Measurements from ENCODE around the gene GPATCH8. TPM values are rescaled to one million over a fixed set of nuclear protein-coding genes. Genes with fewer than 3 reads are reported as not detected.

GPATCH8 gene
- total and polyA plus RNA-seq, 2 donors (not counting 3 experiments of a cell fraction or from before 2014, with no cell fraction given) = 14.6 to 35.3 TPM

DNA sequence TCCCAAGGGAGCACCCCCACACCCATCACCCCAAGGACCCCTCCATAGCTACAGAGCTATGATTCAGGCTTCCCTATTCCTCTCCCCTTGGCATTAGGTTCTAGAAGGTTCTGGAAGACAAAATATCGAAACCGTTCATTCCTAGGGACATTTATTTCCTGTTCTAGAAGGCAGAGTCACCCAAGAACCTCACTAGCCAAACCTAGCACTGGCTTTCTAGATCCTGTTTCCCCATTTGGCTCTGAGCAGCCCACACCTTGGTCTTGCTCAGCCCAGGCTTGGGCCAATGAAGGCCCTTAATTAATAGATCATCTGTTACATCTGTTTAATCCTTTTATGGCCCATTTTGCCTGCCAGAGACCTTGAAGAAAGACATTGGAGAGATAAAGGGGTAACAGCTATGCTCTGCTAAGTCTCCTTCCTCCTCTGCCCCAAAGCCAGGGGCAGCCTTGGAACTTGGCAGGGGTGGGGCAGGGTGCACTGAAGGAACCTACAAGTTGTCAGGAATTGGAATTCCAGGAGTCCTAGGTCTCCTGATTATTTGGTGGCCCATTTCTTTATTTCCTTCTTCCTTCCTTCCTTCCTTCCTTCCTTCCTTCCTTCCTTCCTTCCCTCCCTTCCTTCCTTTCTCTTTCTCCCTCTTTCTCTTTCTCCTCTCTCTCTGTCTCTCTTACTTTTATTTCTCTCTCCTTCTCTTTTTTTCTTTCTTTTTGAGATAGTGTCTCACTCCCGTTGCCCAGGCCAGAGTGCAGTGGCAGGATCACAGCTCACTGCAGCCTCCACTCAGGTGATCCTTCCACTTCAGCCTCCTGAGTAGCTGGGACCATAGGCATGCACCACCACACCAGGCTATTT lies 45.4 kb upstream of the GPATCH8 start:
- Histone ChIP-seq H3K4me1 (ENCODE audit: control insufficient read depth, extremely low read depth, insufficient read depth, low read length) (peaks cover 13% of the 10 kb centered on the region), H2AFZ (ENCODE audit: low read depth, low read length) (no peak overlapping the region), H3K36me3 (ENCODE audit: control insufficient read depth in 2 of 2, extremely low read depth in 1 of 2, insufficient read depth in 2 of 2, low read length in 2 of 2) (no peaks in the 10 kb centered on the region), H3K9me1 (replicated peaks; ENCODE audit: control insufficient read depth, extremely low read depth, insufficient read depth, low read length) (no peaks in the 10 kb centered on the region), H3K9me3 (replicated peaks; ENCODE audit: control insufficient read depth, insufficient read depth, low read length) (no peaks in the 10 kb centered on the region), H3K4me2 (ENCODE audit: insufficient read depth, low read length) (no peak overlapping the region), H4K20me1 (replicated peaks; ENCODE audit: control insufficient read depth, extremely low read depth, insufficient read depth, low read length) (no peaks in the 10 kb centered on the region), H3K27ac (ENCODE audit: insufficient read depth, low read depth, low read length) (no peak overlapping the region), H3K4me3 (replicated peaks in 1 of 3; ENCODE audit: insufficient read depth in 1 of 3, low read depth in 1 of 3, low read length in 3 of 3) (no peak overlapping the region), H3K9ac (replicated peaks; ENCODE audit: extremely low read depth, insufficient read depth, low read length) (no peak overlapping the region), H3K79me2 (ENCODE audit: control insufficient read depth, insufficient read depth, low read length) (no peaks in the 10 kb centered on the region), H3K27me3 (ENCODE audit: control insufficient read depth in 2 of 2, insufficient read depth in 2 of 2, low read length in 2 of 2) (peaks cover 3 to 5% of the 10 kb centered on the region in 2 experiments)
- TF ChIP-seq, protein P1, sequence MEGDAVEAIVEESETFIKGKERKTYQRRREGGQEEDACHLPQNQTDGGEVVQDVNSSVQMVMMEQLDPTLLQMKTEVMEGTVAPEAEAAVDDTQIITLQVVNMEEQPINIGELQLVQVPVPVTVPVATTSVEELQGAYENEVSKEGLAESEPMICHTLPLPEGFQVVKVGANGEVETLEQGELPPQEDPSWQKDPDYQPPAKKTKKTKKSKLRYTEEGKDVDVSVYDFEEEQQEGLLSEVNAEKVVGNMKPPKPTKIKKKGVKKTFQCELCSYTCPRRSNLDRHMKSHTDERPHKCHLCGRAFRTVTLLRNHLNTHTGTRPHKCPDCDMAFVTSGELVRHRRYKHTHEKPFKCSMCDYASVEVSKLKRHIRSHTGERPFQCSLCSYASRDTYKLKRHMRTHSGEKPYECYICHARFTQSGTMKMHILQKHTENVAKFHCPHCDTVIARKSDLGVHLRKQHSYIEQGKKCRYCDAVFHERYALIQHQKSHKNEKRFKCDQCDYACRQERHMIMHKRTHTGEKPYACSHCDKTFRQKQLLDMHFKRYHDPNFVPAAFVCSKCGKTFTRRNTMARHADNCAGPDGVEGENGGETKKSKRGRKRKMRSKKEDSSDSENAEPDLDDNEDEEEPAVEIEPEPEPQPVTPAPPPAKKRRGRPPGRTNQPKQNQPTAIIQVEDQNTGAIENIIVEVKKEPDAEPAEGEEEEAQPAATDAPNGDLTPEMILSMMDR (IDR thresholded peaks at IDR 0.05; ENCODE audit: extremely low read depth in 1 of 2, insufficient read depth in 1 of 2, low read depth in 1 of 2, low read length in 2 of 2) = no peak
- no peak for TF ChIP-seq EZH2 (IDR thresholded peaks at IDR 0.05; ENCODE audit: borderline replicate concordance, low read depth, low read length, severe bottlenecking)
- no peak for TF ChIP-seq JUN (IDR thresholded peaks at IDR 0.05; ENCODE audit: borderline replicate concordance, insufficient read depth, insufficient read length, low read depth)
- no peak for TF ChIP-seq POLR2AphosphoS5 (IDR thresholded peaks at IDR 0.05; ENCODE audit: insufficient read depth, low read depth, low read length)
- TF ChIP-seq, protein P2, sequence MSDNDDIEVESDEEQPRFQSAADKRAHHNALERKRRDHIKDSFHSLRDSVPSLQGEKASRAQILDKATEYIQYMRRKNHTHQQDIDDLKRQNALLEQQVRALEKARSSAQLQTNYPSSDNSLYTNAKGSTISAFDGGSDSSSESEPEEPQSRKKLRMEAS (IDR thresholded peaks at IDR 0.05; ENCODE audit: insufficient read depth, insufficient read length) = no peak
- TF ChIP-seq GATA2 (IDR thresholded peaks at IDR 0.05; ENCODE audit: insufficient read depth, insufficient read length, low read depth, low read length) = no peak
- TF ChIP-seq POLR2A (IDR thresholded peaks at IDR 0.05; ENCODE audit: low read depth, low read length) = no peak
- no peak for TF ChIP-seq FOS (IDR thresholded peaks at IDR 0.05; ENCODE audit: borderline replicate concordance, insufficient read depth, low read length)
- no peak for TF ChIP-seq MYC (IDR thresholded peaks at IDR 0.05; ENCODE audit: low read depth, low read length)
- POLR2A ChIA-PET = no interaction called here
- dilution Hi-C loops (cut with MboI; ENCODE audit: extremely low pct_ligation_motif_present, low sequenced_read_pairs) (no loop called here), intact Hi-C loops (cut with micrococcal nuclease) (no loop called here)
- no TSS peak for BruUV-seq (replicated peaks)
- no peak for DNase-seq (ENCODE audit: low read depth, low spot score)
- CTCF ChIA-PET = interaction anchor here (1.9 to 4.1 kb wide), 2 partner anchors 25 to 88 kb away, joined by 4 to 13 read pairs; no protein-coding TSS in a partner anchor
- FAIRE-seq = no peak

Measured in endothelial cell of umbilical vein (primary cell).